TTC549 (cell line): ENCODE measurements around the gene SLC25A53.

Experiments
- FAIRE-seq: peaks from 2 replicates; lab custom pipeline; 2012; peaks lifted over from hg19 to GRCh38; lab: Jason Lieb, UNC

SLC25A53 gene, protein sequence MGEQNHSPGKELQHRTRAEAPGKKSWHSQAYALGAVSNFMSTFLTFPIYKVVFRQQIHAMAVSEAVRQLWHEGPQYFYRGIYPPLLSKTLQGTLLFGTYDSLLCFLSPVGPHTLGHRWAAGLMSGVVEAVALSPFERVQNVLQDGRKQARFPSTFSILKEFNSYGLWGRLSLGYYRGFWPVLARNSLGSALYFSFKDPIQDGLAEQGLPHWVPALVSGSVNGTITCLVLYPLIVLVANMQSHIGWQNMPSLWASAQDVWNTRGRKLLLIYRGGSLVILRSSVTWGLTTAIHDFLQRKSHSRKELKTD

DNA sequence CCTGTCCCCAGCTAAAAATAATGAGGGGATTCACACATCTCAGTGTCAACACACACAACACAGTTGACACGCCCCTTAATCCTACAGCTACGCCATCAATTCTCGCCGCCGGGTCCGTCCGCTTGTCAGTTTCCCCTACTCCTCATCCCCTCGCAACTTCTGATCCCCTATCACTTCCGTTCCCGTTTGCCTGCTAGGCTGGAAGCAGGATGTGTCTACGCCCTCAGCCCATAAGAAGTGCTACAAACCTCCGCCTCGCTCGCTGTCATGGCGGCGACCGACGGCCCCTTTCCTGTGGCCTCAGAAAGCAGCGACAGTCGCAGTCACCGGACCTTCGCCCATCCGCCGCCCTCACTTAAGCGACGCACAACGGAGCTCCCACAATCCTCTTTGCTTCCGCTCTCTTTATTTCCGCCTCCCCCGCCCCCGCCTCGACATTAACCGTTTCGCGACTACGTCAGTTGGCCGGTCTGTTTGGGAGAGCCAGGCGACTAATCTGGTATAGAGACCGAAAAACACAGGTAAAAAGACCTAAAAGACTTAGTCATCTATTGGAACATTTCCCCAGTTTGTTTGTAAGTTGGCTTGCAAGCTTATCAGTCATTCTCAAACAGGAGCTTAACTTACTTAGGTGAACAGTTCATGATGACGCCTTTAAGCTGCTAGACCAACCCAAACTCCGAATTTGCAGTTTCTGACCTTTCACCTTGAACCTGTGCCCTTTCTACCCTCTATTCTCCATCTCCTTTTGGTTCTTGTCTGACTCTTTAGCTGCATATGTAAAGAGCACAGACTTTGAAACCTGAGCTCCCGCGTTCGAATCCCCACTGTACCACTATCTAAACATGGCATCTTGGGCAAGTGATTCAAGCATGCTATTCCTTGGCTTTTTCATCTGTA, at the start of gene SLC25A53:
Gene SLC25A53 (minus strand): TSS at position 380 of the 900 bp plus-strand sequence. CDS start 51,752 bp downstream, outside the sequence.
- no peak for FAIRE-seq

- no peak for FAIRE-seq
Measured at GRCh38 chrX:104205548-104205947, 48.7 kb upstream of the SLC25A53 start.

- FAIRE-seq, result peak; percentile 90
Measured at GRCh38 chrX:104195489-104196084, 38.8 kb upstream of the SLC25A53 start.

GRCh38 chrX:104195013-104195412, 38.2 kb upstream of the SLC25A53 start:
- no peak for FAIRE-seq

DNA sequence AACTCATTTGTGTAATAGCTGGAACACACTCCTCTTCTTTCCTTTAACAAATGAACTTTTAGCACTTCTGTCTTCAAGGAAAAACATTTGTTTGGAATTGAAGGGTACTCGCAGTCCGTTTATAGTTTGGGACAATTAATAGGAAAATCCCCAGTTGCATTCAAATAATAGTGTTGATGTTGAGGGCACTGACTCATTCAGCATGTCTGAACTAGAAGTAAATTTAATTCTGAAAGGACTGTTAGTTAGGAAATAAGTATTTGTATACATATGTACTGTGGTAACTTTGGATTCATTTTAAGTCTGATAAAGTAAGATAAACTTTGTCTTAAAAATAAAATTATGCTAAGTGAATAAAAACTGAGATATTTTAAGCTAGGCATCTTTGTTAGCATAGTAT, 36.7 kb upstream of the SLC25A53 start:
- FAIRE-seq, result no peak

GRCh38 chrX:104189837-104190236, 33.0 kb upstream of the SLC25A53 start:
- FAIRE-seq, result no peak

GRCh38 chrX:104187931-104188330, 31.1 kb upstream of the SLC25A53 start:
- FAIRE-seq, result no peak

GRCh38 chrX:104183685-104184084, 26.9 kb upstream of the SLC25A53 start:
- FAIRE-seq, result no peak

DNA sequence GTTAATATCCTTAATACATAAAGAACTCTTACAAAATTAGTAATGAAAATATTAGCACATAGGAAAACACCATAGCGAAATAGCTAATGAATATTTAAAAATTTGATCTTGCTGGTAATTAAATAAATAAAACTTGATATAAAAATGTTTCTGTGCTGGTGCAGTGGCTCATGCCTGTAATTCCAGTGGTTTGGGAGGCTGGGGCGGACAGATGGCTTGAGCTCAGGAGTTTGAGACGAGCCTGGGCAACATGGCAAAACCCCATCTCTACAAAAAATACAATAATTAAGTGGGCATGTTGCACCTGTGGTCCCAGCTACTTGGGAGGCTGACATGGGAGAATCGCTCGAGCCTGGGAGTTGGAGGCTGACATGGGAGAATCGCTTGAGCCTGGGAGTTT, 17.0 kb upstream of the SLC25A53 start:
- no peak for FAIRE-seq

DNA sequence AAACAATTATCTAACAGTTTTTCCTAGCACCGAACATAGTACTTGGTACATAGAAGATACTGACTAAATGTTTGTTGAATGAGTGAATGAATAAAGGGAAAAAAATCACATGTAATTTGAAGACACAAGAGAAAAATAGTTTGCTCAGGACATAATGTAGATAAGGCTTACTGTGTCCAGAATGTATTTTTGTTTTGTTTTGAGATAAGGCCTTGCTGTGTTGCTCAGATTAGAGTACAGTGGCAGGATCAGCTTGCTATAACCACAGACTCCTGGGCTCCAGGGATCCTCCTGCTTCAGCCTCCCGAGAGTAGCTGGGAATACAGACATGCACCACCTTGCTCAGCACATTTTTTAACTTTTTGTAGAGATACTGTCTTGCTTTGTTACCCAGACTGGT, 16.0 kb upstream of the SLC25A53 start:
- FAIRE-seq, result no peak

- no peak for FAIRE-seq
Measured at GRCh38 chrX:104172121-104172520, 15.3 kb upstream of the SLC25A53 start.

- FAIRE-seq, result no peak
Measured at GRCh38 chrX:104168127-104168526, 11.3 kb upstream of the SLC25A53 start.

GRCh38 chrX:104166735-104167436, 10.1 kb upstream of the SLC25A53 start:
- FAIRE-seq, result no peak

GRCh38 chrX:104165894-104166734, 9.3 kb upstream of the SLC25A53 start, which contains the start of gene FAM199X:
FAM199X (plus strand) TSS chrX:104166453; CDS start chrX:104166786, 333 bp downstream.
- FAIRE-seq, result no peak

DNA sequence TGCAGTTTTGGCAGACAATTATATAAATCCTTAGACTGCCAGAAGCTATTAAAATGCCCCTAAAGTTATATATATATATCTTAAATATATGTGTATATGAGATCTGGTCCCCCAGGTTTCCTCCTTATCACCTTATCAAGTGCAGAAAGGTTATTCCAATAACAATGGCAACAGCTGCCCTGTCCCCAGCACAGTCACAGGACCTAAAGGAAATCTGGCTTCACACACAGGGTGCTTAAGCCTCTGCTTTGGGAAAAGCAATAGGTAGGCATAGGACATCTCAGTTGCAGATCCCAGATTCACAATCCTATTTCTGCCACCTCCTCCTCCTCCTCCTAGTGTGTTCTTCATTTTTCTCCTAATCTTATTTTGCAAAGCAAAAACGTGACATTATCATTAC, 5.8 kb downstream of the SLC25A53 start:
- FAIRE-seq, result no peak

DNA sequence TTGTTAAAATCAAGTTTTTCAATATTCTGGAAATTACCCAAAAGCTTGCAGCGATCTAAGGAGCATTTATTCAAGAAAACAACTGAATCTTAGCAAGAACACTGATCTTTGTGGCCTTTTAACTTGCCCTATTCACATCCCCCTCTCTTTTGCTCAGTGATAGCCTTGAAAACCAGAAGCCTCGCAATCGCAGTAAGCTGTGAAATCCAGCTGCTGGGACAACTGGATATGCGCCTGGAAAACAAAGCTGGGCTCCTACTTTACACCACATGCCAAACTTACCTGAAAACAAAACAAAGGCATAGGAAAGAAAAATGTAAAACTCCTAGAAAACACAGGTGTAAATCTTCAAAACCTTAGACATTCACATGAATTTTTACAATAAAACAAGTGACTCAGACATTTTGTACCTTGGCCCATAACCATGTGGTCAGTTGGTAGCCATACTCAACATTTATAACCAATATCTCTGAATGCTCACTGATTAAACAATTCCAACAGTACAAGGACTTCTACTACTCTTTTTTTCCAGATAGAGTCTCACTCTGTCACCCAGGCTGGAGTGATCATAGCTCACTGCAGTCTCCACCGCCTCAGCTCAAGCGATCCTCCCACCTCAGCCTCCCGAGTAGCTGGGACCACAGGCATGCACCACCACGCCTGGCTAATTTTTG, 15.6 kb downstream of the SLC25A53 start:
- FAIRE-seq, result no peak

GRCh38 chrX:104137496-104137895, 19.3 kb downstream of the SLC25A53 start:
- no peak for FAIRE-seq

DNA sequence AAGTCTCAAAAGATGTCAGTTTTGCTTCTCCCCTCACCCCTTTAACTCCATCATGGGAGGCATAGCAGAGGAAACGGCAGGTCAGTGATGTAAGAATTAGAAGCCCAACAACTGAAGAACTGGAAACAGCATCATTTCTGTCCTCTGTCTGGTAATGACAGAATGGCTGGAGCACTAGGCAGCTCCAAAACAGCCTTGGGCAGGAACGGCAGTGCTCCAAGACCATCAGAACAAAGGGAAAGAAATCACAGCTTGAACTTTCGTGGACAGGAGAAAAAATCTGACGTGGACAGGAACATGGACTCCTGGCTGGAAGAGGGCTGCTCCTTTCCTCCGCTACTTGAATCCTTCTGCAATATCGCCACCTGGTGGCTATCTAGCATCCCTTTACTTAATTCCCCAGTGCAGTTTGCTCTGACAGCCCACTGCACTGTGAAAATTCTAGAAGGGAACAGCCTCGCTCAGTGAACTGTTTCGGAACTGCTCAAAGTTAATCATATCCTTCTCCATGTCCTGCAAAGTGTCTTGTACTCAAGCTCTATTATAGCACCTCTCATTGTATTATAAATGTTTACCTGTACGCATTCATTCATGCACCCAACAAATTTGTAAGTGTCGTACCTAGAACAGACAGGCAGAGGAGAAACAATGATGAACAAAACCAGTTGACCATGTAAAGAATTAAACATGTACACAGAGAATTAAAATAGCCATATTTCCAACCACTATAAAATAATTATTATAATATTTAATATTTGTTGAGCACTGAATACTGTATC, 20.4 kb downstream of the SLC25A53 start:
- FAIRE-seq, result peak; percentile 46

- no peak for FAIRE-seq
Measured at GRCh38 chrX:104135677-104136076, 21.1 kb downstream of the SLC25A53 start.
